OCI-LY7 (cell line): ENCODE measurements around the gene ZC3H12D. TPM values are rescaled to one million over a fixed set of nuclear protein-coding genes. Genes with fewer than 3 reads are reported as not detected.
"Not testable (repeated sequence)": the region's sequence is repeated elsewhere in the genome, so short reads cannot be mapped to it uniquely, and the experiment has no call there.

Source experiments
- BruUV-seq: library from RNA; stranded (reverse); fragments of 400-500 nt; replicated peaks from 2 replicates; lab custom pipeline; 2021; lab: Mats Ljungman, UMichigan
- CTCF ChIA-PET: fragments of 300-600 bp; sonication (Branson Sonifier 250); formaldehyde crosslinking; loops from one replicate; lab custom pipeline; 2022; ENCODE audit warnings: antibody characterized with exemption; ENCODE audit not compliant: unreplicated experiment; lab: Charles Lee
- POLR2A ChIA-PET: fragments of 300-600 bp; sonication (Branson Sonifier 250); formaldehyde crosslinking; loops from one replicate; lab custom pipeline; 2022; ENCODE audit warnings: antibody characterized with exemption; lab: Charles Lee
- DNase-seq: peaks from one replicate; pipeline ENCODE4 v3.0.0-alpha.2; 2015; ENCODE audit warnings: low spot score
- H2AFZ ChIP-seq: fragments of 200-600 bp; sonication (generic), shearing (Covaris generic); 2 replicates; pipeline ENCODE4 v1.6.1; 2014; ENCODE audit warnings: mild to moderate bottlenecking, antibody characterized with exemption, low read length, moderate library complexity
- H3K27ac ChIP-seq: fragments of 200-600 bp; sonication (generic); 2 replicates; pipeline ENCODE4 v1.5.1; 2014; ENCODE audit warnings: mixed run types, low read depth, mild to moderate bottlenecking, moderate library complexity, low read length, inconsistent platforms; ENCODE audit not compliant: poor library complexity, severe bottlenecking
- H3K36me3 ChIP-seq: fragments of 200-600 bp; sonication (generic); 2 replicates; pipeline ENCODE4 v1.6.1; 2014; ENCODE audit warnings: mild to moderate bottlenecking, antibody characterized with exemption, low read length, moderate library complexity, mixed read lengths; ENCODE audit not compliant: insufficient read depth
- H3K4me1 ChIP-seq: fragments of 200-600 bp; sonication (generic); 2 replicates; pipeline ENCODE4 v1.5.1; 2014; ENCODE audit warnings: mild to moderate bottlenecking, low read length; ENCODE audit not compliant: insufficient read depth, poor library complexity, severe bottlenecking
- H3K4me2 ChIP-seq: fragments of 200-600 bp; sonication (generic); 2 replicates; pipeline ENCODE4 v1.6.1; 2014; ENCODE audit warnings: mild to moderate bottlenecking, low read length
- H3K4me3 ChIP-seq: fragments of 200-600 bp; sonication (generic); 2 replicates; pipeline ENCODE4 v1.5.1; 2014; ENCODE audit warnings: mild to moderate bottlenecking, low read depth, low read length; ENCODE audit not compliant: poor library complexity, severe bottlenecking
- H3K79me2 ChIP-seq: fragments of 200-600 bp; sonication (generic); 2 replicates; pipeline ENCODE4 v1.6.1; 2016; ENCODE audit warnings: low read depth, mild to moderate bottlenecking, low read length, moderate library complexity, mixed read lengths; ENCODE audit not compliant: insufficient read depth
- H3K9me2 ChIP-seq: fragments of 200-600 bp; sonication (generic); 2 replicates; pipeline ENCODE4 v1.6.1; 2016; ENCODE audit warnings: mild to moderate bottlenecking, low read length, mixed read lengths; ENCODE audit not compliant: insufficient read depth
- H3K9me3 ChIP-seq: fragments of 200-600 bp; sonication (generic); 2 replicates; pipeline ENCODE4 v1.6.1; 2014; ENCODE audit warnings: mild to moderate bottlenecking, mixed run types, low read length, mixed read lengths
- H4K20me1 ChIP-seq: fragments of 200-600 bp; sonication (generic); 2 replicates; pipeline ENCODE4 v1.6.1; 2014; ENCODE audit warnings: mild to moderate bottlenecking, antibody characterized with exemption, low read length, moderate library complexity, mixed read lengths; ENCODE audit not compliant: insufficient read depth
- CTCF ChIP-seq: fragments of 200-600 bp; sonication (generic); conservative IDR thresholded peaks from 2 replicates; pipeline ENCODE4 v1.5.1; 2014; ENCODE audit warnings: mild to moderate bottlenecking, antibody characterized with exemption, low read length, moderate library complexity, mixed read lengths
- EZH2phosphoT487 ChIP-seq: fragments of 200-600 bp; sonication (generic); IDR thresholded peaks from 2 replicates; pipeline ENCODE4 v1.6.1; 2018; ENCODE audit warnings: low read depth, borderline replicate concordance, mild to moderate bottlenecking, mixed run types, antibody characterized with exemption, low read length, moderate library complexity, mixed read lengths
- intact Hi-C: fragments of 100-400 bp; cut with micrococcal nuclease; formaldehyde crosslinking; loops from one replicate; pipeline ENCODE4 v1.10.0; 2022; ENCODE audit not compliant: unreplicated experiment
- total RNA-seq, 2 experiments: library from RNA; depleted of rRNA in 1 of 2; stranded (reverse); fragments of >200 nt in 1 of 2; shearing (Covaris generic) in 1 of 2; gene quantifications; 2 replicates each; pipeline ENCODE4 v1.2.3, GENCODE V29; 2014 to 2022

The ZC3H12D gene
- total RNA-seq, 2 experiments from 2014 or later = 12.8 to 22.6 TPM

- H3K9me3 ChIP-seq, H3K4me2 ChIP-seq, H3K27ac ChIP-seq, H3K4me3 ChIP-seq, H2AFZ ChIP-seq, H3K36me3 ChIP-seq, H3K79me2 ChIP-seq, BruUV-seq, H3K4me1 ChIP-seq, H3K9me2 ChIP-seq, DNase-seq, CTCF ChIA-PET, H4K20me1 ChIP-seq, intact Hi-C loops: not testable (repeated sequence)
- POLR2A ChIA-PET = interaction anchor here (0.6 to 1.7 kb wide), 4 partner anchors 8 to 303 kb away, joined by 3 to 6 read pairs (median 4); no protein-coding TSS in a partner anchor
Observed at GRCh38 chr6:149495349-149496016, 10.7 kb upstream of the ZC3H12D start.

- H3K9me2 ChIP-seq, H3K9me3 ChIP-seq, H2AFZ ChIP-seq, H3K79me2 ChIP-seq, H3K4me2 ChIP-seq, intact Hi-C loops, BruUV-seq, H3K27ac ChIP-seq, DNase-seq, H3K4me1 ChIP-seq, H3K36me3 ChIP-seq, H4K20me1 ChIP-seq, CTCF ChIA-PET, H3K4me3 ChIP-seq: not testable (repeated sequence)
- POLR2A ChIA-PET = interaction anchor here (1.0 to 1.7 kb wide), 2 partner anchors 8 to 11 kb away, joined by 3 to 6 read pairs; no protein-coding TSS in a partner anchor
Observed at GRCh38 chr6:149494810-149495209, 10.0 kb upstream of the ZC3H12D start.

GRCh38 chr6:149493761-149494320 is 9.0 kb upstream of the ZC3H12D start:
- TF ChIP-seq CTCF (no peak), EZH2phosphoT487 (no peak)
- no peak overlapping the region for H2AFZ ChIP-seq
- H3K9me2 ChIP-seq = no peaks in the 10 kb centered on the region
- H3K4me2 ChIP-seq = no peak overlapping the region
- H4K20me1 ChIP-seq = no peaks in the 10 kb centered on the region
- no TSS peak for BruUV-seq
- H3K4me1 ChIP-seq = peaks cover 6% of the 10 kb centered on the region
- intact Hi-C loops = no loop called here
- DNase-seq = no peak
- no peaks in the 10 kb centered on the region for H3K9me3 ChIP-seq
- ChIA-PET POLR2A (interaction anchor here (0.7 to 1.7 kb wide), 3 partner anchors 9 to 134 kb away, joined by 3 read pairs; no protein-coding TSS in a partner anchor), CTCF (no interaction called here)
- H3K79me2 ChIP-seq = no peaks in the 10 kb centered on the region
- H3K27ac ChIP-seq = no peak overlapping the region
- no peaks in the 10 kb centered on the region for H3K36me3 ChIP-seq
- no peak overlapping the region for H3K4me3 ChIP-seq
